ENCODE measurements around the gene ECI1.
"Not testable (repeated sequence)": the region's sequence is repeated elsewhere in the genome, so short reads cannot be mapped to it uniquely, and the experiment has no call there.

The ECI1 gene

DNA sequence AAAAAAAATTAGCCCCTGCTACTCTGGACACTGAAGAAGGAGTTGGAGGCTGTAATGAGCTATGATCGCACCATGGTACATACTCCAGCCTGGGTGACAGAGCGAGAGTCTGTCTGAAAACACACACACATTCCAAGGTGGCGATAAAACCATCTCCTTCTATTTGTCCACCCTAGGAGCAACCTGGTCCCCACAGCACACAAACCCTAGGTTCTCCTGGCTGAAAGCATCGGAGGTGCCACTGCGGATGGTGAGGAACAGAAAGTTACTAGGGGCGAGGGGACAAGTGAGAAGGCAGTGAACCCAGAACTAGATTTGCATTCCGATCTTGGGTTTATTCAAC is 1.4 kb upstream of the ECI1 start:
- no peak for DNase-seq

- peak; percentile 48 for DNase-seq
These were observed 613 bp downstream of the ECI1 start for GRCh38 chr16:2250652-2251295.

DNA sequence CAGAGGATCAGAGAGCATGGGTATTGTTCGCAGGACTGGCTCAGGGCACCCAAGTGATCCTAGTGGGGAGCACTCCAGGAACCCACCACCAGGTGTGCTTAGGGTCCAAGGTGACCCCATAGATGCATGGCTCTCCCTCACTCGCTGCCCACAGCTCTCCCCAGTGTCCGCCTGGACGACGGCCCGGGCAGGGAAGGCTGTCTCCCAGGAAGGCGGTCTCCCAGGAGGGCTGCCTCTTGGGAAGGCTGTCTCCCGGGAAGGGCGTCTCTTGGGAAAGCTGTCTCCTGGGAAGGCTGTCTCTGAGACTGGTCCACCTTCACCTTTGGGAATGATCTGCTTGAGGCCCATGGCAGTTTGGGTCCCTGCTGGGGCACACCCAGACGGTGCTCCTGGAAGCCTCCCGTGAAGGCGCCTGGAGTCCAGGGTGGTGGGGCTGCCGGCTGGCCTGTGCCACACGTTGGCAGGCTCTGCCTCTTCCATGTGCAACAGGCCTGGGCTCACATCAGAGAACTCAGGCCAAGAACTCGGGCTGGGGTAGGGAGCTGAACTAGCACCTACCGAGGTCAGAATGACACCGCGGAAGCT is 5.0 kb downstream of the ECI1 start:
- no peak for DNase-seq

DNA sequence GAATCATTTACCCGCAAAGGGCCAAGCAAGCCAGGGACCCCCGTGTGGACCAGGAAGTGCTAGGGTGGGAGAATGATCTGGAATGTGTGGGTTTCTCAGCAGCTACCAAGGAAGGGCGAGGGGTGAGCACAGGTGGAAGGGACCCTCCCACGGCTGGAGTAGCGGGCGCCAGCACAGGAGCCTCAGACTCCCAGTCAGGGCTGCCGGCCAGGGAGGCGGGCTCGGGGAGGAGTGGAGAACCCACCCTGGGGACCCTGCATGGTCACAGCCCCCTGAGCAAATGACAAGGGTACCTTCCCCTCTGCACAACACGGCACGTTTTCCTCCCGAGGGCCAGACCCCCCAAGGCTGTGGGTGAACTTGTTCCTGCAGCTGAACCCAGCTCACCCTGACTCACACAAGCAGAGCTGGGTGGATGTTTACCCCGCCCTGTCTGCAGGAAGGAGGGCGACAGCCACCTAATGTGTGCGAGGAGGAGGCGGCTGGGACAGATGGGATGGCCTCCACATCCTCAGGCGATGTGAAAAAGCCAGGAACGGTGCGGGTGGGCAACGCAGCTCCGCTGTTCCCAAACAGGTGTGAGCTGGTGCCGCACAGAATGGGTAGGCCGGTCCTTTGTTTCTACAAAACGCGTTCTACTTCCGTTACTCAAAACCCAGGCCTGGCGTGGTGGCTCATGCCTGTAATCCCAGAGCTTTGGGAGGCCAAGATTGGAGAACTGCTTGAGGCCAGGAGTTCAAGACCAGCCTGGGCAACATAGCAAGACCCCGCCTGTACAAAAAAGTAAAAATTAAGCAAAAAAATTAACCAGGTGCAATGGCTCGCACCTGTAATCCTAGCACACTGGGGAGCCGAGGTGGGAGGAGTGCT is 6.2 kb downstream of the ECI1 start:
- no peak for DNase-seq

DNA sequence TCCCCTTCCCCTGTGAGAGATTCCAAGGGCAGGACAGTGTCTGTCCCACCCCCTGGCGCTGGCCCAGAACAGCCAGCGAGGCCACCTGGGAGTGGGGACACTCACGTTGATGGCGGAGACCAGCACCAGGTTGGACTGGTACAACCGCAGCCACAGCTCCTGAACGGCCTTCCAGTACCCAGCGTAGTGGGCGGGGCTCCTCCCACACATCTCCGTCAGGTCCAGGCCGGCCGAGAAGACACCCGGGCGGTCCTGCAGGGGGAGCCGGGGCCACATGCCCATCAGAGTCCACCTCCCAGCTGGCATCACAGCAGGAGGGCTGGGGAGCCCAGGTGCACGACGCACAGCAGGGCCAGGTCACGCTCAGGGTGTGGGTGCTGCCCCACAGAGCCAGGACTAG is 7.1 kb downstream of the ECI1 start:
- no peak for DNase-seq

- no peak for DNase-seq
These were observed 7.6 kb downstream of the ECI1 start for GRCh38 chr16:2243781-2244180.

GRCh38 chr16:2243031-2243528 is 8.3 kb downstream of the ECI1 start:
- DNase-seq = no peak

DNA sequence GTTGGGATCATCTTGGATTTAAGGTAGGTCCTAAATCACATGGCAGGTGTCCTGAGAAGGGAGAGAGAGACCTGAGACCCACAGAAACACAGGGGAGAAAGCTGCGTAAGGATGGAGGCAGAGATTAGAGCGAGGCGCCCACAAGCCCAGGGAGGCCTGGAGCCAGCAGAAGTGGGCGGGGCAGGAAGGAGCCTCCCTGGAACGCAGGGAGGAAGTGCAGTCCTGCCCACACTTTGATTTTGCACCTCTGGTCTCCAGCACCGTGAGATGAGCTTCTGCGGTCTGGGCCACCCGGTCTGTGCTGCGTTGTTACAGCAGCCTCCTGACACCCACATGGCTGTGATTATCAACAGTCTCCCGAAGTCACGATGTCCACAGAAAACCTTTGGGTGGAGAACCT is 8.8 kb downstream of the ECI1 start:
- DNase-seq = no peak

GRCh38 chr16:2240331-2240730 is 11.1 kb downstream of the ECI1 start:
- not testable (repeated sequence) for DNase-seq

DNA sequence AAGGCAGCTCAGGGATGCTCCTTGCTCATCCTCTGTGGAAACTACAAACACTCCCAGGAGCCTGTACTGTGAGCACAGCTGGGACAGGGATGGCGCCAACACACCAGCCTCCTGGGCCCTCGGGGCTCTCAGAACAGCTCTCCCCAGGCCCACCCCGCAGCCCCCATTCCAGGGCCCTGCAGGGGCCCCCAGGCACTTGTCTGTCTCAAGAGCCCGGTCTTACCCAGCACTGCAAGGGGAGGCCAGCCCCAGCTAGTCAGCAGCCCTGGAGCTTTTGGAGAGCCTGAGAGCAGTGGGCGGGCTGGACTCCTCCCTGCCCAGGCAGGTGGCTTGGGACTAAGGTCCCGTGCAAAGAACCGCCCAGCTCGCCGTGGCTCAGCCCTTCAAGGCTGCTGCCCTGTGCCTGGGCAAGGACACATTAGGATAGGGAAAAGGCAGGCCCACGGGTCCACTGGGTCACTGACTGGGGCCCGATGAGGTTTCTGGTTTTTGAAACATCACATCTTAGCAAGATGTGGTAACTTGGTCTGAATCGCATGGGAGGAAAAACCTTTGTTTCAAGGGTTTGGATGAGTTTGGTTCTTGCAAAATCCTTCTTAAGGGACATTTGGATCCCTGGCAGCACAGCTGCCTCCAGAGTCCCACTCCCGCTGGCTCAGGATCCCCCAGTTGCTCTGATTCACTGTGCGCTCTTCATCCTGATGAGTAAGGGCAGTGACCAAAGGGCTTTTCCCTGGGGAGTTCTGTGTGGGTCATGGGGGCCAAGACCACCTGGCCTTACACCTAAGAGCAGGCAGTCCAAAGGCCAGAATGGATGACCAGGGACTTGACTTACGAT is 12.3 kb downstream of the ECI1 start:
- DNase-seq = no peak

DNA sequence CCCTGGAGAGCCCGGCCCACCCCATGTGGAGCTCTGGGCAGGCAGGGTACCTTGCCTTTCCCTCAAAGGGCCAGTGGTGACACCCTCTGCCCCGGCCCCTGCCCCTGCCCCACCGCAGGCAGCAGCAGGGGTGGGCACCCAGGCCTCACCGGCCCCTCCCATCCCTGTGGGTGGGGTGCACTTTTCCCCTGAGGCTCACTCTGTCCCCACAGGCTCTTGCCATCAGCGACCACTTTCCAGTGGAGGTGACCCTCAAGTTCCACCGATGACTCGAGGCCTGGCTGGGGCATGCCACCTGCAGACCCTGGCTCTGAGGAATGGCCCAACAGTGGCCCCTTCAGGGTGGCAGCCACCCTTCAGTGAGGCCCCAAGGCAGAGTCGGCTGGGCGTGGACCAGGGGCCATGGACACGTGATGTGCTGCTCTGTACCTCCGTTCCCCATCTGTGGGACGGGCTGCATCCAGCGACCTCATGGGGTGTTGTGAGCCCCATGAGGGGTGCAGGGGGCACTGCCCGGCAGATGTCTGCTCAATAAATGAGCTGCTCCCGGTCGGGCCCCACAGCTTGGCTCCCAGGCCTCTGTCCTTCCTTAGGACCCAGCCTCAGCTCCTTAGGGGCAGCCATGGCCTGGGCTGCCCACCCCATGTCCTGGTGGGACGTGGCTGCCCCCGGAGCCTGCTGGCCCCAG is 13.1 kb downstream of the ECI1 start:
- DNase-seq = no peak

- DNase-seq = no peak
These were observed 13.8 kb downstream of the ECI1 start for GRCh38 chr16:2237493-2238149.

- no peak for DNase-seq
These were observed 14.3 kb downstream of the ECI1 start for GRCh38 chr16:2237102-2237482.

DNA sequence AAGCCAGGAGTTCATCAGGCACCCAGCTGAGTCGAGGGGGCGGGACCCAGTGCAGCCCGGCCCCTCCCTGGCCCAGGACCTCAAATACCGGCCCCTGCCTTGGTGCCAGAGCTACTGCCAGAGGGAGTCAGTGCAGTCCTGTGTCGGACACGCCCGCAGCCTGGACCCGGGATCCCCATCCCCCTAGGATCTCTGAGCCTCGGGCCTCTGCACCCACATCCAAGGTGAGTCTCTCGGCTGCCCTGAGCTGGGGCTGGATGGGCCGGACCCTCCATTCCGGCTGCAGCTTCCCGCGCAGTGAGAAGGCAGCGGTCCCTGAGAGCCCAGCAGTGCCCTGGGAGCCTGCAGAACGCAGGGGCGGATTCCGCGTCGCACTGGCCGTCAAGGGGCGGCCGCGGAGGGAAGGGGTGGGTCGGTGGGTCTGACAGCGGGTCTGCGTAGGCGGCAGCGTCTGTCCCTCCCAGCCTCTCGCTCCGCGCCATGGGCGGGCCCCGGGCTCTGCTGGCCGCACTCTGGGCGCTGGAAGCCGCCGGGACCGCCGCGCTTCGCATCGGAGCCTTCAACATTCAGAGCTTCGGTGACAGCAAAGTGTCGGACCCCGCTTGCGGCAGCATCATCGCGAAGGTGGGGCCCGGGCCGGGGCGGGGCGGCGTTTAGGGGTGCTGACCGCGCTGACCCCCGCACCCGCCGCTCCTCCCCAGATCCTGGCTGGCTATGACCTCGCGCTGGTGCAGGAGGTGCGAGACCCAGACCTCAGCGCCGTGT is 14.9 kb downstream of the ECI1 start, which contains the start of gene DNASE1L2:
DNASE1L2 (plus strand) TSS at position 108 of the 765 bp plus-strand sequence; CDS start at position 481, 373 bp downstream.
- no peak for DNase-seq

DNA sequence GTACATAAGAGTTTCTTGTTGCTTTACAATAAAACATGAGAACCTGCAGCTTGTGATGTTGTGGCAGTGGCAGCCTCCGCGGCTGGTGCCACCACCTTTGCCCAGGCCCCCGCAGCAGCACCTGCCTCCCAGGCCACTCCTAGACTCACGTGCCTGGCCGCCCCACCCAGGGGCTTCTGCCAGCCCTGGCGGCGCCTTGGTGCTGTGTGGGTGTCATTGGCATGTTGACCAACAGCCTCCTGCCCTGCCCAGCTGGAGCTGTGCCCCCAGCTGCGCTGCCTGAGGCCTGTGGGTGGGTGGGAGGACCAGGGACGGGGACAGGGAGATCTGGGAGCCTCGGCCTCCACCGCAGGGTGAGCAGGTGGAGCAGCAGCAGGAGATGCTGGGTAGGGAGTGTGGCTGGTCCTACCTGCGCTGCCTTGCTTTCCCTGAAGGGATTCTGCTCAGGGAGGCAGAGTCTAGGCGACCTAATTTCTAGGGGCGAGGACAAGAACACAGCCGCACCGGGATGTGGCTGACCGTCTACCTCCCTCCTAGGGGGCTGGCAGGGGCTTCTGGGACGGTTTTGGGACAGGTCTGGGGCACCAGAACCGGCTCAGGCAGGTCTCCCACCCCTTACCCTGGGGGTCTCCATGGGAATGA is 15.6 kb downstream of the ECI1 start:
- DNase-seq = no peak

DNA sequence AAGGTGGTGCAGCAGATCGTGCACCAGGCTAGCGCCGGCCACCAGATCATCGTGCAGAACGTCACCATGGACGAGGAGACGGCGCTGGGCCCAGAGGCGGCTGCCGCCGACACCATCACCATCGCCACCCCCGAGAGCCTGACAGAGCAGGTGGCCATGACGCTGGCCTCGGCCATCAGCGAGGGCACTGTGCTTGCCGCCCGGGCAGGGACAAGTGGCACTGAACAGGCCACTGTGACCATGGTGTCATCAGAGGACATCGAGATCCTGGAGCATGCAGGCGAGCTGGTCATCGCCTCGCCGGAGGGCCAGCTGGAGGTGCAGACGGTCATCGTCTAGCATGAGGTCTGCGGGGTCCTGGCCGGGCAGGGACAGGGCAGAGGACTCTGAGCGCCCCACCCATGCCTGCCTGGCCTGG is 16.1 kb downstream of the ECI1 start:
- no peak for DNase-seq

GRCh38 chr16:2234813-2235170 is 16.6 kb downstream of the ECI1 start:
- DNase-seq = no peak

DNA sequence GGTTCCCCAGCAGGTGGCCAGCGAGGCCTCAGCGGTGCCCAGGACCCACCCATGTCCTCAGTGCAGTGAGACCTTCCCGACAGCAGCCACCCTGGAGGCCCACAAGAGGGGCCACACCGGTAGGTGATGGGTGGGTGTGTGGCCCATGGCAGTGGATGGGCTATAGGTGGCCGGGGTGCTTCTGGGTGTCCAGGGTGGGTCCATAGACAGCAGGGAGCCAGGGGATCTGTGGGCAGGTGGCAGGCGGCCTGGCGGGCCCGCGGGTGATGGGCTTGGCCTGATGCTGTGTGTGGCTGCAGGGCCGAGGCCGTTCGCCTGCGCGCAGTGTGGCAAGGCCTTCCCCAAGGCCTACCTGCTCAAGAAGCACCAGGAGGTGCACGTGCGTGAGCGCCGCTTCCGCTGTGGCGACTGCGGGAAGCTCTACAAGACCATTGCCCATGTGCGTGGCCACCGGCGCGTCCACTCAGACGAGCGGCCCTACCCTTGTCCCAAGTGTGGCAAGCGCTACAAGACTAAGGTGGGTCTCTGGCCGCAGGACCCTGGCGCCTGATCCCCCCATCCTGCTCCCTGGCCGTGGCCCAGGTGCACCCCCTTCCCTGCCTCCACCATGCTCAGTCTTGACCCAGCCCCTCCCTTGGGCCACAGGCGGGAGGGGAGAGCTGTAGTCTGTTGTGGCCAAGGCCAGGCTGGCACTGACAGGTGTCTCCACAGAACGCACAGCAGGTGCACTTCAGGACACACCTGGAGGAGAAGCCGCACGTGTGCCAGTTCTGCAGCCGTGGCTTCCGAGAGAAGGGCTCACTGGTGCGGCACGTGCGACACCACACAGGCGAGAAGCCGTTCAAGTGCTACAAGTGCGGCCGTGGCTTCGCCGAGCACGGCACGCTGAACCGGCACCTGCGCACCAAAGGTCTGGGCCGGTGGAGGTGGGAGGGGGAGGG is 17.2 kb downstream of the ECI1 start:
- DNase-seq = no peak

- DNase-seq = no peak
These were observed 18.2 kb downstream of the ECI1 start for GRCh38 chr16:2233046-2233775.
